GM23248 (cell line): ENCODE measurements around the gene RAB3C. TPM values are rescaled to one million over a fixed set of nuclear protein-coding genes. Genes with fewer than 3 reads are reported as not detected.

Experiments used
- DNase-seq: peaks from one replicate; pipeline ENCODE4 v3.0.0-alpha.2; 2015
- H2AFZ ChIP-seq: fragments of 200-600 bp; sonication (generic); 2 replicates; pipeline ENCODE4 v1.6.1; 2016; ENCODE audit warnings: antibody characterized with exemption
- H3F3A ChIP-seq: fragments of 200-600 bp; sonication (generic); 2 replicates; pipeline ENCODE4 v1.6.1; 2016; ENCODE audit warnings: mild to moderate bottlenecking, antibody characterized with exemption, mixed run types; ENCODE audit not compliant: insufficient read depth
- H3K27ac ChIP-seq: fragments of 200-600 bp; sonication (generic); 2 replicates; pipeline ENCODE4 v1.5.1; 2016; ENCODE audit warnings: mild to moderate bottlenecking
- H3K27me3 ChIP-seq: fragments of 200-600 bp; sonication (generic); replicated peaks from 2 replicates; pipeline ENCODE4 v1.6.1; 2016; ENCODE audit warnings: mild to moderate bottlenecking; ENCODE audit not compliant: insufficient read depth
- H3K36me3 ChIP-seq: fragments of 200-600 bp; sonication (generic); 2 replicates; pipeline ENCODE4 v1.6.1; 2016; ENCODE audit warnings: low read depth, mild to moderate bottlenecking
- H3K4me1 ChIP-seq: fragments of 200-600 bp; sonication (generic); 2 replicates; pipeline ENCODE4 v1.6.1; 2016; ENCODE audit warnings: mild to moderate bottlenecking; ENCODE audit not compliant: insufficient read depth
- H3K4me2 ChIP-seq: fragments of 200-600 bp; sonication (generic); one replicate; pipeline ENCODE4 v1.6.1; 2016; ENCODE audit warnings: mild to moderate bottlenecking; ENCODE audit not compliant: unreplicated experiment
- H3K4me3 ChIP-seq: fragments of 200-600 bp; sonication (generic); 2 replicates; pipeline ENCODE4 v1.5.1; 2016; ENCODE audit warnings: mild to moderate bottlenecking
- H3K79me2 ChIP-seq: fragments of 200-600 bp; sonication (generic); 2 replicates; pipeline ENCODE4 v1.6.1; 2016; ENCODE audit warnings: mild to moderate bottlenecking; ENCODE audit not compliant: insufficient read depth
- H3K9ac ChIP-seq: fragments of 200-600 bp; sonication (generic); 2 replicates; pipeline ENCODE4 v1.6.1; 2016; ENCODE audit warnings: mild to moderate bottlenecking
- H3K9me2 ChIP-seq: fragments of 200-600 bp; sonication (generic); 2 replicates; pipeline ENCODE4 v1.6.1; 2016; ENCODE audit warnings: mixed run types, mild to moderate bottlenecking, moderate library complexity; ENCODE audit not compliant: insufficient read depth
- H3K9me3 ChIP-seq: fragments of 200-600 bp; sonication (generic); one replicate; pipeline ENCODE4 v1.6.1; 2017; ENCODE audit warnings: low read depth
- H4K20me1 ChIP-seq: fragments of 200-600 bp; sonication (generic); 2 replicates; pipeline ENCODE4 v1.6.0; 2016; ENCODE audit not compliant: insufficient read depth
- EZH2 ChIP-seq: fragments of 200-600 bp; sonication (generic); IDR thresholded peaks from 2 replicates; pipeline ENCODE4 v1.6.1; 2018; ENCODE audit warnings: antibody characterized with exemption, mild to moderate bottlenecking; ENCODE audit not compliant: insufficient read depth, poor library complexity, severe bottlenecking
- EZH2phosphoT487 ChIP-seq: fragments of 200-600 bp; sonication (generic); IDR thresholded peaks from 2 replicates; pipeline ENCODE4 v1.6.1; 2018; ENCODE audit warnings: antibody characterized with exemption, moderate library complexity, mild to moderate bottlenecking, low read depth; ENCODE audit not compliant: insufficient read depth
- WGBS, 2 experiments: methylation state at CpG; one replicate each; pipeline ENCODE4 v1.1.6; 2015 to 2017; ENCODE audit warnings: low lambda C conversion rate in 2 of 2, low coverage in 1 of 2; ENCODE audit errors: missing lambda C conversion rate in 2 of 2; 5-methylcytosine and 5-hydroxymethylcytosine counted together
- in situ Hi-C: fragments of 300-500 bp; cut with MboI; formaldehyde crosslinking; loops from 2 replicates; pipeline ENCODE4 v1.15.0; 2020
- polyA plus RNA-seq: library from polyadenylated mRNA; unstranded; fragments of >200 nt; fragmentation: Nextera tagmentation; extraction: Ambion mirVana; gene quantifications from 2 replicates; pipeline ENCODE4 v1.2.1, GENCODE V29; 2016
- total RNA-seq: library from RNA; depleted of rRNA; stranded (reverse); fragments of >200 nt; shearing (Covaris generic); gene quantifications from 2 replicates; pipeline ENCODE4 v1.2.3, GENCODE V29; 2014

RAB3C gene
- total and polyA plus RNA-seq, 2 experiments from 2014 or later, result not detected

DNA sequence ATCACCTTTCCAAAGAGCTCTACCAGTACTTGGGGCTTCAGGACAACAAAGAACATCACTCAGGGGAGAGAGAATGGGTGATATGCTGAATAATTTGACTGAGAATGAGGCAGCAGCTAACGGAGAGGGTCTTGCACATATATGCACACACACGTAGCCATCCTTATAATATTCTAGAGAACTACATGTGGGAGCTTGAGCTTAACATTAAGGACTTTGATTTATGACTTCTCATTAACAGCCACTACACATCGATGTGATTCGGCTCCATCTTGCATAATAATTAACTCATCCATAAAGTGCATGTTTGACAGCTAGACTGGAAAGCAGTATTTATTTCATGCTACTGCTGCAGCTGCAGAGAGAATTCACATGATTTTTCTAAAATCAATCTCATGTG is 163.4 kb downstream of the RAB3C start:
- H4K20me1 ChIP-seq, result no peaks in the 10 kb centered on the region
- no peaks in the 10 kb centered on the region for H3F3A ChIP-seq
- H2AFZ ChIP-seq, result no peak overlapping the region
- no peaks in the 10 kb centered on the region for H3K9me2 ChIP-seq
- H3K36me3 ChIP-seq, result no peaks in the 10 kb centered on the region
- WGBS, 2 experiments, result 17 to 20% methylated on average over 4 of the region's 4 CpGs
- DNase-seq, result no peak
- H3K4me1 ChIP-seq, result no peaks in the 10 kb centered on the region
- in situ Hi-C loops, result no loop called here
- no peaks in the 10 kb centered on the region for H3K9me3 ChIP-seq
- no peak for TF ChIP-seq EZH2
- H3K27me3 ChIP-seq, result no peaks in the 10 kb centered on the region
- H3K79me2 ChIP-seq, result no peaks in the 10 kb centered on the region
- no peak overlapping the region for H3K27ac ChIP-seq
- no peak overlapping the region for H3K4me2 ChIP-seq
- H3K9ac ChIP-seq, result no peak overlapping the region
- no peak overlapping the region for H3K4me3 ChIP-seq

- H3K9me2 ChIP-seq, result no peaks in the 10 kb centered on the region
- H3K4me3 ChIP-seq, result no peak overlapping the region
- no peaks in the 10 kb centered on the region for H3F3A ChIP-seq
- no peak overlapping the region for H2AFZ ChIP-seq
- no peaks in the 10 kb centered on the region for H3K79me2 ChIP-seq
- H3K27ac ChIP-seq, result no peak overlapping the region
- no peaks in the 10 kb centered on the region for H3K4me1 ChIP-seq
- H3K27me3 ChIP-seq, result no peaks in the 10 kb centered on the region
- in situ Hi-C loops, result no loop called here
- H3K4me2 ChIP-seq, result no peak overlapping the region
- no peaks in the 10 kb centered on the region for H4K20me1 ChIP-seq
- H3K9me3 ChIP-seq, result no peaks in the 10 kb centered on the region
- no peak overlapping the region for H3K9ac ChIP-seq
- DNase-seq, result no peak
- H3K36me3 ChIP-seq, result no peaks in the 10 kb centered on the region
- no peak for TF ChIP-seq EZH2
These were observed 167.2 kb downstream of the RAB3C start for GRCh38 chr5:58750036-58750435.

DNA sequence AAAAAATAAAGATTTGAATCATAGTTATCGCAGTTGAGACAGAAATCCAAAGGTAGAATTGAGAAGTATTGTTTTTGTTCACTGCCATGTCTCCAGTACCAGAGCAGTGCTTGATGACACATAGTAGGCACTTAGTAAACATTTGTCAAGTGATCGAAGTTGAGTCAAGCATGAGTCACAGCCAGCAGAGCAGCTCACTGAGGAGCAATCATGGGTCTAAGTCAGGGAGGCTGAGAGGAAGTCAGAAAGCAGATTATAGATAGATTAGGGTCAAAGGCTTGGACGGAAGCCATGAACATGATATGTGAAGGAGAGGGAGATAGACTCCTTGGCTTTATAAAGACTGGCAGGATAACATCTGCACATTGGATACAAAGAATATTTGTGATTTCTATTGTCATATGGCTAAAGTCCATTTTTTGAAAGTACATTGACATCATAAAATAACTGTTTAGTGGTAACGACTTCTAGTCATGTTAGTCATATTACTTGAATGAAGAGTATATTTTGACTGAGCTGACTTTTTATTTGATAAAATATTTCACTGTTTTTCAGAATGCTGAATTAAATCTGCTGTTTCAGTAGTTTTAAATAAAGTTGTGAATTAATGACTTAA is 168.5 kb downstream of the RAB3C start:
- Histone ChIP-seq H3K36me3 (no peaks in the 10 kb centered on the region), H3K4me3 (no peak overlapping the region), H3K79me2 (no peaks in the 10 kb centered on the region), H3K27me3 (no peaks in the 10 kb centered on the region), H4K20me1 (no peaks in the 10 kb centered on the region), H3K4me2 (no peak overlapping the region), H3K27ac (no peak overlapping the region), H3K4me1 (no peaks in the 10 kb centered on the region), H3K9me2 (no peaks in the 10 kb centered on the region), H3K9me3 (no peaks in the 10 kb centered on the region), H2AFZ (no peak overlapping the region), H3K9ac (no peak overlapping the region), H3F3A (no peaks in the 10 kb centered on the region)
- no peak for TF ChIP-seq EZH2phosphoT487
- TF ChIP-seq EZH2, result no peak
- DNase-seq, result peak; percentile 18
- 49% methylated on average over 4 of the region's 4 CpGs for WGBS, 2 experiments
- in situ Hi-C loops, result no loop called here

GRCh38 chr5:58752104-58752503 is 169.2 kb downstream of the RAB3C start:
- 58 to 71% methylated on average over 1 of the region's 1 CpG for WGBS, 2 experiments
- no peaks in the 10 kb centered on the region for H3K36me3 ChIP-seq
- no peaks in the 10 kb centered on the region for H3K27me3 ChIP-seq
- no peaks in the 10 kb centered on the region for H3K9me3 ChIP-seq
- in situ Hi-C loops, result no loop called here
- H3K27ac ChIP-seq, result no peak overlapping the region
- no peaks in the 10 kb centered on the region for H3K9me2 ChIP-seq
- H3K79me2 ChIP-seq, result no peaks in the 10 kb centered on the region
- H3K9ac ChIP-seq, result no peak overlapping the region
- H3K4me1 ChIP-seq, result no peaks in the 10 kb centered on the region
- no peaks in the 10 kb centered on the region for H3F3A ChIP-seq
- no peak for TF ChIP-seq EZH2
- no peak for TF ChIP-seq EZH2phosphoT487
- no peaks in the 10 kb centered on the region for H4K20me1 ChIP-seq
- no peak for DNase-seq
- no peak overlapping the region for H3K4me2 ChIP-seq
- H3K4me3 ChIP-seq, result no peak overlapping the region
- H2AFZ ChIP-seq, result no peak overlapping the region

GRCh38 chr5:58753446-58753845 is 170.6 kb downstream of the RAB3C start:
- Histone ChIP-seq H3K9me3 (no peaks in the 10 kb centered on the region), H3K9ac (no peak overlapping the region), H2AFZ (no peak overlapping the region), H3K4me1 (no peaks in the 10 kb centered on the region), H3K4me3 (no peak overlapping the region), H3K4me2 (no peak overlapping the region), H3F3A (no peaks in the 10 kb centered on the region), H3K27ac (no peak overlapping the region), H3K27me3 (no peaks in the 10 kb centered on the region), H3K79me2 (no peaks in the 10 kb centered on the region), H3K9me2 (no peaks in the 10 kb centered on the region), H3K36me3 (no peaks in the 10 kb centered on the region), H4K20me1 (no peaks in the 10 kb centered on the region)
- in situ Hi-C loops, result no loop called here
- TF ChIP-seq EZH2phosphoT487 (no peak), EZH2 (no peak)
- 65% methylated on average over 5 of the region's 5 CpGs for WGBS, 2 experiments
- no peak for DNase-seq
